GM20000 (cell line): ENCODE measurements around the gene REC8.

Source experiments
- DNase-seq: peaks from one replicate; pipeline ENCODE4 v3.0.0; 2012; ENCODE audit warnings: low spot score
- TF ChIP-seq, protein P1 (sequence below): IDR thresholded peaks from 2 replicates; pipeline ENCODE4 v1.5.1; 2012; ENCODE audit warnings: mild to moderate bottlenecking, control low read depth; ENCODE audit errors: extremely low read depth, missing control alignments

REC8 gene

DNA sequence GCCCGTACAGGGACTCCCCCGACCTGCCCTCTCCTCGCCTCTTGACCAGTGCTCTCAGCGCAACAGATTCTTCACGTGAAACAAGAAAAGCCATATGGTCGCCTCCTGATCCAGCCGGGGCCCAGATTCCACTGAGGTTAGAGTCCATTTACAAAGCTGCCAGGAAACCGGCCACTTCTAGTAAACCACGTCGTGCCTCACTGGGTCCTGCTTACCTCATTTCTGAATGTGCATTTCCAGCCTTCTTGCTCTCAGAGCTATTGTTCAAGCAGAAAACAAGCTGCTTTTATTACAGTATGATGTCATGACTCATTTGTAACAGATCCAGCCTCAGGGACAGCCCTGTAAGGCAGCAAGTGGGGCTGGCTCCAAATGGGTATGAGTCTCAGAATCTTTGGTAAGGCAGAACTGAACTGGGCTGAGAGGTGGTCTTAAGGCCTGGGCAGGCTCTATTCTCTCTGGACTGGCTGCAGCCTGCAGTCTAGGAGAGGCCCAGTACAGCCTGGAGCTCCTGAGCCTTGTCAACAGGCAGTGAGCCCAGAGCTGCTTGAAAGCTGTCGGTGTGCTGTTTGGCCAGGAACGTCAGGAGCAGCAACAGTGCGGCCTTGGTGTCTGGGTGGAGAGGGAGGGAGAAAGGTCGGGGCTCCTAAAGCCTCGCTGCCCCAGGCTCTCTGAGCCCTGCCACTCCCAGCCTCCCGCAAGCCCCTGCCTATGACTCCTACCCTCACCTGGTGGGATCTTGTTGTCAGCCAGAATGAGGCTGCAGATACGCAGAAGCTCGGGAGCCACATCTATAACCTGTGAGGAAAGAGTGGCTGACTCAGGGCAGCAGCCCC lies 8.3 kb downstream of the REC8 start:
- TF ChIP-seq, protein P1, sequence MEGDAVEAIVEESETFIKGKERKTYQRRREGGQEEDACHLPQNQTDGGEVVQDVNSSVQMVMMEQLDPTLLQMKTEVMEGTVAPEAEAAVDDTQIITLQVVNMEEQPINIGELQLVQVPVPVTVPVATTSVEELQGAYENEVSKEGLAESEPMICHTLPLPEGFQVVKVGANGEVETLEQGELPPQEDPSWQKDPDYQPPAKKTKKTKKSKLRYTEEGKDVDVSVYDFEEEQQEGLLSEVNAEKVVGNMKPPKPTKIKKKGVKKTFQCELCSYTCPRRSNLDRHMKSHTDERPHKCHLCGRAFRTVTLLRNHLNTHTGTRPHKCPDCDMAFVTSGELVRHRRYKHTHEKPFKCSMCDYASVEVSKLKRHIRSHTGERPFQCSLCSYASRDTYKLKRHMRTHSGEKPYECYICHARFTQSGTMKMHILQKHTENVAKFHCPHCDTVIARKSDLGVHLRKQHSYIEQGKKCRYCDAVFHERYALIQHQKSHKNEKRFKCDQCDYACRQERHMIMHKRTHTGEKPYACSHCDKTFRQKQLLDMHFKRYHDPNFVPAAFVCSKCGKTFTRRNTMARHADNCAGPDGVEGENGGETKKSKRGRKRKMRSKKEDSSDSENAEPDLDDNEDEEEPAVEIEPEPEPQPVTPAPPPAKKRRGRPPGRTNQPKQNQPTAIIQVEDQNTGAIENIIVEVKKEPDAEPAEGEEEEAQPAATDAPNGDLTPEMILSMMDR = no peak
- DNase-seq = no peak

DNA sequence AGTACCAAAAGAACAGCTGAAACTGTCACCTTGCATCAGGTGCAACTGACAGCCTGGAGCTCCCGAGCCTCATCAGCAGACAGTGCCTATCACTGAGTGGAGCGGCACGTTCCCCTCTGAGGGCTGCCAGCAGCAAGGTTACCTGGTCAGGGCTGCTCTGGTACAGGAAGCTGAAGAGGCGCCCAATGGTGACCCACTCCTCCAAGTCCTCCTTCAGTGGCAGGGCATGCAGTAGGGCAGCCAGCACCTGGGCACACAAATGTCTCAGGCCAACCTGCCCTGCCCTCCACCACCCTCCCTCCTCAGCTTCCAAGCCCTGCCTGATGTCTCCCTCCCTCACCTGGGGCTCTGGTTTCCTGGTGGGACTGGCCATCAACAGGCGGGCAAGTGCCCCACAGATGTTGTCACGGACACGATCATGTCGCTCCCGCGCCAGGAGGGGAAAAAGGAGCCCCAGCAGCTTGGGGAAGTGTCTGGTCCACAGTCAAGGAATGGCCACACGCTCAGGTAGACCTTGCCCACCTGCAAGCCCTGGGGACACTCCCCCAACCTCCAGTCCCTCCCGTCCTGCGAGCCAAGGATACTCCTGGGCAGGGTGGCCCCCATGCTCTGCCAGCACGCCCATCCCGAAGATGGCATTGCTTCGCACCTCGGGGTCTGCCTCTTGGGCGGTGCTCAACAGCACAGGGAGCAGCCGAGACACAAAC lies 9.6 kb downstream of the REC8 start:
- TF ChIP-seq, protein P1 = no peak
- DNase-seq = no peak

DNA sequence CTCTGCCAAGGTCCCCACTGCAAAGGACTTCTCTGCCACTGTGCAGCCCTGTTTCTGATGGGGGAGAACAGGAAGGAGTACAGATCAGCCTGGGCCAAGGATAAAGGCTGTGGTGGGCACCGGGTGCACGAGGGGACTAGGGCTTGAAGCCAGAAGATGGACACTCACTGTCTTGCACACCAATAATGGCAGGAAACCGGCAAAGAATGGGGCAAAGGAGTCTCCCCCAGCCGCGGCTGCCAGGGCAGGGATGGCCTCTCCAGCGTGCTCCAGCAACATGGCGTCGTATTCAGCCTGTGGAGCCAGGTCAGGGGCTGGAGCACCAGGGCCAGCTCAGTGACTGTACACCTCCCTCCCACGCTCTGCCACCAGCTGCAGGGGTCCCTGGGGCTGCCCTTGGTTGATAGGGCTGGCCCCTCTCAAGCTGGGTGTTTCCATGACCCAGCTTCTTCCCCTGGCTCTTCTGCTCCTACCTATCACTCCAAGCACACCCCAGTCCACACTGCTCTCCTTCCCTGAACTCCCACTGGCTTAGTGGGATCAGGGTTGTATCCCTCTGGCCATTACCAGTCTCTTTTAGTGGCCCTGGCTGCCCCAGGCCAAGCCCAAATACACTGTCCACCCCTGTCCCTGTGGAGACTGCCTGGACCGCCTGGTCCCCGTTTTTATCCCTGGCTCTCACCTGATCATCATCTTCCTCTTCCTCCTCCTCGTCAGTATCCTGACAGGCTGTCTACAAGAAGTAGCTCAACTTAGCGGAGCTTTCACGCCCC lies 10.4 kb downstream of the REC8 start:
- TF ChIP-seq, protein P1 = no peak
- DNase-seq = no peak

DNA sequence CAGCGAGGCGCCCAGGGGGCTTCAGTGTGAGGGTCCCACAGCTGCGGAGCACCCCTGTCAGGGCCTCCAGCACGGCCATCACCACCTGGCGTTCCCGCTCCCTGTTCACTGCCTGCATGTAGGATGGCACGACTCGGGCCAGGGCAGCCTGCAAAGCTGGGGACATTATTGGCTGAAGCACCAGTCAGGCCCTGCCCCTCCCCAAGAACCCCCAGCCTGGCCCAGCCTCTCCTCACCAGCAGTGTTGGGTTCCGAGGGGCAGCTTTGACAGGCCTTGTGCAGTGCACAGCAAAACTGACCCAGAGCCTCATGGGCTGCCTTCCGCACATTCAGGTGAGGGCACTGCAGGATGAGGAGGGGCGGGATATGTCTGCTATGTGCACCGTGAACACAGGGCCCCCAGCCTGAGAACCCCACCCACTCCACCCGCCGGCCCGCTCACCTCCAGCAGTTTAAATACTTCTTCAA lies 11.2 kb downstream of the REC8 start:
- DNase-seq = no peak
- TF ChIP-seq, protein P1 = no peak

DNA sequence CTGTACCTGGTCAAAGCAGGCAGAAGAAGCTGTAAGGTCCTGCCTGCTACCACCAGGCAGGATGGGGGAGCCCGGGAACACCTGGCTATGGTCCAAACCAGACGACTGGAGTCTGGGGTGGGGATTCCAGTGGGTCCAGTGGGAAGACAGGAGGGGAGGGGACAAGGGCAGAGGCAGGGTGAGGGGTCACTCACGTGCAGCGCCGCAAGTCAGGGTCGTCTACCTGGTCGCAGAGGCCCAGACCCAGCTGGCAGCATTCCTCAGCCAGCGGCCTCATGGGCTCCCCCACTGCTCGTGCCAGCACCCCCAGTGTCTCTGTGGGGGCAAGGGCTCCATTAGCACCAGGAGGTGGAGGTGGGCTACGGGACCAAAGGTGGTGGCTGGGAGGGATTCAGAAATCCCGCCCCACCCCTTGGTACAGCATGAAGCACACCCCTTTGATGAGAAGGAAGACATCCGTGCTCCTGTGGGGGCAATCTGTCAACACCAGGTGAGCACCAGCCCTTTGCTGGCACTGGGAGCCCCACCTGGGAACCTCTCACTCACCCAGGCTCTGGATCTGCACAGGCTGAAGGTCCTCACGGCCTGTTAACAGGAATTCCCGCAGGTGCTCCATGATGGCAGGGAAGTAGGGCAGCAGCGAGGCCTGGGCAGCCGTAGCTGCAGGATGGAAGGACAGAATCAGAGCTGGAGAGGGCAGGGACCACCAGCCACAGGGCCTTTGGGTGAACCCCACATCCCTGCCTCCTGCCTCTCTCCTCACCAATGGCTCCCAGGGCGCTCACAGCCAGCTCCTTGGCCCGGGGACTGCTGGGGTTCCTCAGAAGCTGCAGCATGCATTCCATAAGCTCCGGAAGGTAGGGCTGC lies 12.5 kb downstream of the REC8 start:
- TF ChIP-seq, protein P1 = no peak
- no peak for DNase-seq

DNA sequence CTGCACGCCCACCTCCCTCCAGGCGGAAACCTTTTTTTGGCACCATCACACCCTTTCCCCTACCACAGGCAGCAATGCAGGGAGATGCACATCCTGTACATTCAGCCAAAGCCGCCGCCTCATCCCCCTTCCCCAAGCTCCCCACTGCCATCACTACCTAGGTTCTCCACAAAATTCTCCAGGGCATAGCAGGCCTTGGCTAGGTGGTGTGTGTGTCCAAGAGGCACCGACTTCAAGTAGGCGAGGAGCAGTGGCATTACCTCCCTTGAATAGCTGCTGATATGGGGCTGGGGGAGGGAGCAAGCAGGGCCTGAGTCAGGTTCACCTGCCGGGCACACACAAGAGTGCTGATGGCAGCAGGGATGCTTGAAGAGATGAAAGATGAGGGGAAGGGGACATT lies 13.1 kb downstream of the REC8 start:
- DNase-seq = no peak
- TF ChIP-seq, protein P1 = no peak
